A549 treated with CpdA at 1 μM for 4 hours (cell line): ENCODE data around the gene TMEM33. TPM values are rescaled to one million over a fixed set of nuclear protein-coding genes. Genes with fewer than 3 reads are reported as not detected.

Experiments
- total RNA-seq: library from RNA; stranded (reverse); fragments of 200-300 nt; extraction: Qiagen RNA extraction; gene quantifications from 5 replicates; pipeline ENCODE4 v1.2.3, GENCODE V29; 2022; ENCODE audit warnings: low read depth

Gene TMEM33, protein sequence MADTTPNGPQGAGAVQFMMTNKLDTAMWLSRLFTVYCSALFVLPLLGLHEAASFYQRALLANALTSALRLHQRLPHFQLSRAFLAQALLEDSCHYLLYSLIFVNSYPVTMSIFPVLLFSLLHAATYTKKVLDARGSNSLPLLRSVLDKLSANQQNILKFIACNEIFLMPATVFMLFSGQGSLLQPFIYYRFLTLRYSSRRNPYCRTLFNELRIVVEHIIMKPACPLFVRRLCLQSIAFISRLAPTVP
- total RNA-seq: 35.7 to 53.6 TPM (median 51.1 TPM) in 5 replicates

GRCh38 chr4:41934901-41935651 lies at the start of gene TMEM33:
TMEM33 (plus strand) TSS chr4:41935429; CDS start chr4:41935485, 56 bp downstream.

DNA sequence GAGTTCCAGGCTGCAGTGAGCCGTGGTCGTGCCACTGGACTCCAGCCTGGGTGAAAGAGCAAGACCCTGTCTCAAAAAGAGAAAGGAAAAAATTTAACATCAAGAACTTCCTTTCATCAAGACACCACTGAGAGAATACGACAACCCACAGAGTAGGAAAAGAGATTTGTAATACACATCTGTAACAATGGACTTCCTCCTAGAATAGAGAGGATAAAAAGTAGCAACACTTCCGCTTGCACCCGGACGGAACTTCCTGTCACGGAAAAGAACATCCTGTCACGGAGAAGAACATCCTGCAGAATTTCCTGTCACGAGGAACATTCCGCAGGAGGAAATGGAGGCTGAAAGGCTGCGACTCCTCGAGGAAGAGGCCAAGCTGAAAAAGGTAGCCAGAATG lies 46.2 kb downstream of the TMEM33 start, which contains the start of gene DCAF4L1:
Gene DCAF4L1 (plus strand): TSS at position 301 of the 400 bp plus-strand sequence. CDS start 37 bp downstream, at position 338.

GRCh38 chr4:41990365-41991111 lies 55.3 kb downstream of the TMEM33 start, which contains the start of gene SLC30A9:
SLC30A9 (plus strand) TSS chr4:41990530; CDS start chr4:41990652, 122 bp downstream.

Other genes with a start within 250 kb of the TMEM33 start
- not detected in 5 replicates for gene PHOX2B, start 186.7 kb upstream of the TMEM33 start, total RNA-seq
- 0.10 to 0.30 TPM (median 0.17 TPM) in 5 replicates for gene DCAF4L1, start 46.3 kb downstream of the TMEM33 start, total RNA-seq
- 22.9 to 40.8 TPM (median 26.0 TPM) in 5 replicates for gene SLC30A9, start 55.1 kb downstream of the TMEM33 start, total RNA-seq
- not detected in 5 replicates for gene BEND4, start 217.2 kb downstream of the TMEM33 start, total RNA-seq